ENCODE results near the gene KIF2A. TPM values are rescaled to one million over a fixed set of nuclear protein-coding genes. Genes with fewer than 3 reads are reported as not detected.

KIF2A gene
- total RNA-seq, 1 donor from 2014 or later, result 30.3 TPM

GRCh38 chr5:62317810-62318209 lies 11.8 kb downstream of the KIF2A start:
- H3K4me3 ChIP-seq (ENCODE audit: low read length in 3 of 3), result no peak overlapping the region
- no peak overlapping the region for H3K27ac ChIP-seq (ENCODE audit: low read depth, low read length)
- H3K4me1 ChIP-seq (ENCODE audit: control insufficient read depth in 3 of 3, insufficient read depth in 3 of 3, low read length in 3 of 3), result no peaks in the 10 kb centered on the region
- no peak overlapping the region for H3K9ac ChIP-seq (ENCODE audit: low read depth in 1 of 3, low read length in 3 of 3)
- no peaks in the 10 kb centered on the region for H3K36me3 ChIP-seq (ENCODE audit: control insufficient read depth in 3 of 3, insufficient read depth in 3 of 3, low read length in 3 of 3)
- no peaks in the 10 kb centered on the region for H3K27me3 ChIP-seq (ENCODE audit: control insufficient read depth in 3 of 3, insufficient read depth in 3 of 3, low read length in 3 of 3)
- H3K9me3 ChIP-seq (ENCODE audit: control insufficient read depth in 3 of 3, low read length in 3 of 3), result no peaks in the 10 kb centered on the region

- H3K9me3 ChIP-seq (ENCODE audit: control insufficient read depth in 3 of 3, low read length in 3 of 3), result no peaks in the 10 kb centered on the region
- no peaks in the 10 kb centered on the region for H3K27me3 ChIP-seq (ENCODE audit: control insufficient read depth in 3 of 3, insufficient read depth in 3 of 3, low read length in 3 of 3)
- H3K27ac ChIP-seq (ENCODE audit: low read depth, low read length), result no peak overlapping the region
- no peak overlapping the region for H3K4me3 ChIP-seq (ENCODE audit: low read length in 3 of 3)
- H3K9ac ChIP-seq (ENCODE audit: low read depth in 1 of 3, low read length in 3 of 3), result no peak overlapping the region
- no peaks in the 10 kb centered on the region for H3K36me3 ChIP-seq (ENCODE audit: control insufficient read depth in 3 of 3, insufficient read depth in 3 of 3, low read length in 3 of 3)
- H3K4me1 ChIP-seq (ENCODE audit: control insufficient read depth in 3 of 3, insufficient read depth in 3 of 3, low read length in 3 of 3), result no peaks in the 10 kb centered on the region
Measured at GRCh38 chr5:62322484-62322883, 16.5 kb downstream of the KIF2A start.

GRCh38 chr5:62326302-62326701 lies 20.3 kb downstream of the KIF2A start:
- Histone ChIP-seq H3K4me3 (ENCODE audit: low read length in 3 of 3) (no peak overlapping the region), H3K9me3 (ENCODE audit: control insufficient read depth in 3 of 3, low read length in 3 of 3) (no peaks in the 10 kb centered on the region), H3K27ac (ENCODE audit: low read depth, low read length) (no peak overlapping the region), H3K9ac (ENCODE audit: low read depth in 1 of 3, low read length in 3 of 3) (no peak overlapping the region), H3K4me1 (ENCODE audit: control insufficient read depth in 3 of 3, insufficient read depth in 3 of 3, low read length in 3 of 3) (no peaks in the 10 kb centered on the region), H3K27me3 (ENCODE audit: control insufficient read depth in 3 of 3, insufficient read depth in 3 of 3, low read length in 3 of 3) (no peaks in the 10 kb centered on the region), H3K36me3 (ENCODE audit: control insufficient read depth in 3 of 3, insufficient read depth in 3 of 3, low read length in 3 of 3) (no peaks in the 10 kb centered on the region)

GRCh38 chr5:62326702-62327101 lies 20.7 kb downstream of the KIF2A start:
- Histone ChIP-seq H3K4me3 (ENCODE audit: low read length in 3 of 3) (no peak overlapping the region), H3K27me3 (ENCODE audit: control insufficient read depth in 3 of 3, insufficient read depth in 3 of 3, low read length in 3 of 3) (no peaks in the 10 kb centered on the region), H3K9me3 (ENCODE audit: control insufficient read depth in 3 of 3, low read length in 3 of 3) (no peaks in the 10 kb centered on the region), H3K9ac (ENCODE audit: low read depth in 1 of 3, low read length in 3 of 3) (no peak overlapping the region), H3K4me1 (ENCODE audit: control insufficient read depth in 3 of 3, insufficient read depth in 3 of 3, low read length in 3 of 3) (no peaks in the 10 kb centered on the region), H3K27ac (ENCODE audit: low read depth, low read length) (no peak overlapping the region), H3K36me3 (ENCODE audit: control insufficient read depth in 3 of 3, insufficient read depth in 3 of 3, low read length in 3 of 3) (no peaks in the 10 kb centered on the region)

- H3K27ac ChIP-seq (ENCODE audit: low read depth, low read length), result no peak overlapping the region
- no peaks in the 10 kb centered on the region for H3K36me3 ChIP-seq (ENCODE audit: control insufficient read depth in 3 of 3, insufficient read depth in 3 of 3, low read length in 3 of 3)
- no peaks in the 10 kb centered on the region for H3K27me3 ChIP-seq (ENCODE audit: control insufficient read depth in 3 of 3, insufficient read depth in 3 of 3, low read length in 3 of 3)
- H3K4me3 ChIP-seq (ENCODE audit: low read length in 3 of 3), result no peak overlapping the region
- no peaks in the 10 kb centered on the region for H3K4me1 ChIP-seq (ENCODE audit: control insufficient read depth in 3 of 3, insufficient read depth in 3 of 3, low read length in 3 of 3)
- H3K9ac ChIP-seq (ENCODE audit: low read depth in 1 of 3, low read length in 3 of 3), result no peak overlapping the region
- no peaks in the 10 kb centered on the region for H3K9me3 ChIP-seq (ENCODE audit: control insufficient read depth in 3 of 3, low read length in 3 of 3)
Measured at GRCh38 chr5:62327138-62328053, 21.4 kb downstream of the KIF2A start.

- no peaks in the 10 kb centered on the region for H3K27me3 ChIP-seq (ENCODE audit: control insufficient read depth in 3 of 3, insufficient read depth in 3 of 3, low read length in 3 of 3)
Measured at GRCh38 chr5:62328772-62329491, 22.9 kb downstream of the KIF2A start.

GRCh38 chr5:62330302-62330701 lies 24.3 kb downstream of the KIF2A start:
- H3K36me3 ChIP-seq (ENCODE audit: control insufficient read depth in 3 of 3, insufficient read depth in 3 of 3, low read length in 3 of 3), result peaks cover 0 to 3% (median 0%) of the 10 kb centered on the region in 3 donors
- no peaks in the 10 kb centered on the region for H3K27me3 ChIP-seq (ENCODE audit: control insufficient read depth in 3 of 3, insufficient read depth in 3 of 3, low read length in 3 of 3)
- H3K4me1 ChIP-seq (ENCODE audit: control insufficient read depth in 3 of 3, insufficient read depth in 3 of 3, low read length in 3 of 3), result peaks cover 0 to 3% (median 0%) of the 10 kb centered on the region in 3 donors
- H3K9me3 ChIP-seq (ENCODE audit: control insufficient read depth in 3 of 3, low read length in 3 of 3), result no peaks in the 10 kb centered on the region
- no peak overlapping the region for H3K27ac ChIP-seq (ENCODE audit: low read depth, low read length)
- H3K9ac ChIP-seq (ENCODE audit: low read depth in 1 of 3, low read length in 3 of 3), result no peak overlapping the region
- H3K4me3 ChIP-seq (ENCODE audit: low read length in 3 of 3), result no peak overlapping the region

More at GRCh38 chr5:62328772-62329491, 22.9 kb downstream of the KIF2A start:
- Histone ChIP-seq H3K9me3 (ENCODE audit: control insufficient read depth in 3 of 3, low read length in 3 of 3) (no peaks in the 10 kb centered on the region), H3K9ac (ENCODE audit: low read depth in 1 of 3, low read length in 3 of 3) (no peak overlapping the region), H3K27ac (ENCODE audit: low read depth, low read length) (no peak overlapping the region), H3K36me3 (ENCODE audit: control insufficient read depth in 3 of 3, insufficient read depth in 3 of 3, low read length in 3 of 3) (no peaks in the 10 kb centered on the region), H3K4me3 (ENCODE audit: low read length in 3 of 3) (no peak overlapping the region), H3K4me1 (ENCODE audit: control insufficient read depth in 3 of 3, insufficient read depth in 3 of 3, low read length in 3 of 3) (peaks cover 0 to 3% (median 0%) of the 10 kb centered on the region in 3 donors)

- Histone ChIP-seq H3K9me3 (ENCODE audit: control insufficient read depth in 3 of 3, low read length in 3 of 3) (no peaks in the 10 kb centered on the region), H3K9ac (ENCODE audit: low read depth in 1 of 3, low read length in 3 of 3) (no peak overlapping the region), H3K4me3 (ENCODE audit: low read length in 3 of 3) (no peak overlapping the region), H3K27me3 (ENCODE audit: control insufficient read depth in 3 of 3, insufficient read depth in 3 of 3, low read length in 3 of 3) (no peaks in the 10 kb centered on the region), H3K27ac (ENCODE audit: low read depth, low read length) (no peak overlapping the region), H3K4me1 (ENCODE audit: control insufficient read depth in 3 of 3, insufficient read depth in 3 of 3, low read length in 3 of 3) (peaks cover 0 to 3% (median 0%) of the 10 kb centered on the region in 3 donors), H3K36me3 (ENCODE audit: control insufficient read depth in 3 of 3, insufficient read depth in 3 of 3, low read length in 3 of 3) (peaks cover 0 to 3% (median 0%) of the 10 kb centered on the region in 3 donors)
Measured at GRCh38 chr5:62331921-62332320, 25.9 kb downstream of the KIF2A start.

- Histone ChIP-seq H3K4me1 (ENCODE audit: control insufficient read depth in 3 of 3, insufficient read depth in 3 of 3, low read length in 3 of 3) (peaks cover 0 to 3% (median 0%) of the 10 kb centered on the region in 3 donors), H3K27me3 (ENCODE audit: control insufficient read depth in 3 of 3, insufficient read depth in 3 of 3, low read length in 3 of 3) (no peaks in the 10 kb centered on the region), H3K36me3 (ENCODE audit: control insufficient read depth in 3 of 3, insufficient read depth in 3 of 3, low read length in 3 of 3) (peaks cover 0 to 3% (median 0%) of the 10 kb centered on the region in 3 donors), H3K9me3 (ENCODE audit: control insufficient read depth in 3 of 3, low read length in 3 of 3) (no peaks in the 10 kb centered on the region), H3K9ac (ENCODE audit: low read depth in 1 of 3, low read length in 3 of 3) (no peak overlapping the region), H3K4me3 (ENCODE audit: low read length in 3 of 3) (no peak overlapping the region), H3K27ac (ENCODE audit: low read depth, low read length) (no peak overlapping the region)
Measured at GRCh38 chr5:62333250-62333794, 27.3 kb downstream of the KIF2A start.

GRCh38 chr5:62334082-62334481 lies 28.1 kb downstream of the KIF2A start:
- Histone ChIP-seq H3K9me3 (ENCODE audit: control insufficient read depth in 3 of 3, low read length in 3 of 3) (no peaks in the 10 kb centered on the region), H3K27me3 (ENCODE audit: control insufficient read depth in 3 of 3, insufficient read depth in 3 of 3, low read length in 3 of 3) (no peaks in the 10 kb centered on the region), H3K27ac (ENCODE audit: low read depth, low read length) (no peak overlapping the region), H3K4me1 (ENCODE audit: control insufficient read depth in 3 of 3, insufficient read depth in 3 of 3, low read length in 3 of 3) (peaks cover 0 to 3% (median 0%) of the 10 kb centered on the region in 3 donors), H3K36me3 (ENCODE audit: control insufficient read depth in 3 of 3, insufficient read depth in 3 of 3, low read length in 3 of 3) (peaks cover 0 to 3% (median 0%) of the 10 kb centered on the region in 3 donors), H3K9ac (ENCODE audit: low read depth in 1 of 3, low read length in 3 of 3) (no peak overlapping the region), H3K4me3 (ENCODE audit: low read length in 3 of 3) (no peak overlapping the region)
